Stimulated activated CD8-positive, alpha-beta memory T cell treated with anti-CD3 and anti-CD28 coated beads, Interleukin-12 subunit alpha, Interleukin-12 subunit beta, amount 100 ng/mL, for 1 hour (primary cell): ENCODE results near the gene GSDMA.

ENCODE experiments used
- DNase-seq: peaks from one replicate; pipeline ENCODE4 v3.0.0-alpha.2; 2020; ENCODE audit warnings: low read depth

Gene GSDMA

DNA sequence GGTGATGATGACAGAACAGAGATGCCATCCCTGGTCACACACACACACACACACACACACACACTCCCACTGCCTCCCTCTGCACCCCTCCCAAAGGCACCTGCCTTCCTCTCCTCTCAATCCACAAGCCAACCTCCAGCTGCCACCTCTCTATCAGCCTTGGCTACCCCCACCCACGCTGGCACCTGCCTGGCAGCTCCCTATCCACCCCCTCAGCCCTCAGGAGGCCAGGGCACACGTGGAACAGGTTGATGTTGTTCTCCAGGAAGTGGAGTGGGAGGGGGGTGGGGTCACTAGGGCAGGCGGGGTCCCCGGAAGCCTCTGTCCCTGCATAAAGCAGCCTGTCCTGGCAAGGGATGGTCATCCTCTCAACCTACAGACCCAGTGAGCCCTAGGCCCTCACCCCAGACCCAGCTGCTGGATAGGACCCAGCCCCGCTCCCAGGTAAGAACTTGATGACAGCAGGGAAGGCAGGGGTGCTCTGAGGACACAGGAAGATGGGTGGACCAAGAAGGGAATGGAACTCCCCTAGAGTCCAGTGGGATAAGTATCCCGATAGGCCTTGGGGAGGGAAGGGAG, at the start of gene GSDMA:
GSDMA (plus strand) TSS at position 363 of the 579 bp plus-strand sequence. CDS start 2,684 bp downstream, outside the sequence.
- DNase-seq = no peak

- DNase-seq = no peak
Measured at GRCh38 chr17:39913989-39914388, 48.8 kb upstream of the GSDMA start.

DNA sequence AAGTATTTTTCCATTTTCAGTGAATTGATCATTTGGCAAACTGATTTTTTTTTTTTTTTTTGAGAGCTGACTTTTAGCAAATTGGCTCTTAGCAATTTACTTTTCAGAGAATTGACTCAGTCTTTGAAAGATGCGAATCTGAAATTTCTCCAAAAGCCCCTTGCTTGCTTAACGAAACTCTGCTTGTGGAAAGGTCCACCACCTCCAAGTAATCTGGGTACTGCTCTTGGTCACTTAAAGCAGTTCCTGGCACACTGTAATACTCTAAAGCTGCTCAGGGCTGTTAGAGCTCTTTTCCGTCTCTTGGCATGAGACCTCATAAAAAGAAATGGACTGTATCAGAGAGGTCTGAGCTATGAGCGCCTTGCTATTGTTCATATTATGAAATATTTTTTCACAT, 47.2 kb upstream of the GSDMA start:
- DNase-seq = no peak

GRCh38 chr17:39916918-39917317, 45.9 kb upstream of the GSDMA start:
- DNase-seq = no peak

DNA sequence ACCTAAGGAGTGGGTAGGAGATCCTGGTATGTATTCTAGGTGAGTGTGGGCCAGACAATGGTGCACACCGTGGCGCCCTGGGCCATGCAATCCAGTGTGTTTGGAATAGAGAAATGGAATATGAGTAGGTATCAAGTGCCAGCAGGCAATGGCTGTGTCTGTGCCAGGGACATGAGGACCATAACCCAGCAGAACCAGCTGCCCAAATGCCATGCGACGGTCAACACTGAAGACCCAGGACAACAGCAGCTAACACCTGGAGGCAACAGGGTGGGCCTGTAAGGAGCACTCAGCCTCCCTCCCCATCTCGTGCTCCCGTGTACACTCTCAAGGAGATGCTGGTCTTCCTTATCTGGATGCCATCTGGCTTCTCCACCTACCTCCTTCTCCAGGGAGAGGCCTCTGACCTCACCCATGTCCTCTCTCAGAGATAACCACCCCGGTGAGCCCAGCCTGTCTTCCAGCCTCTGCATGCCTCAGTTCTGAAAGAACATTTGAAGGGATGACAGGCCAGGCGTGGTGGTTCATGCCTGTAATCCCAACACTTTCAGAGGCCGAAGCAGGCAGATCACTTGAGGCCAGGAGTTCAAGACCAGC, 43.6 kb upstream of the GSDMA start:
- DNase-seq = no peak

GRCh38 chr17:39920218-39921210, 42.3 kb upstream of the GSDMA start:
- no peak for DNase-seq

GRCh38 chr17:39921323-39921722, 41.5 kb upstream of the GSDMA start:
- DNase-seq = no peak

GRCh38 chr17:39922006-39922405, 40.8 kb upstream of the GSDMA start:
- DNase-seq = no peak

- DNase-seq = no peak
Measured at GRCh38 chr17:39923230-39923629, 39.6 kb upstream of the GSDMA start.

DNA sequence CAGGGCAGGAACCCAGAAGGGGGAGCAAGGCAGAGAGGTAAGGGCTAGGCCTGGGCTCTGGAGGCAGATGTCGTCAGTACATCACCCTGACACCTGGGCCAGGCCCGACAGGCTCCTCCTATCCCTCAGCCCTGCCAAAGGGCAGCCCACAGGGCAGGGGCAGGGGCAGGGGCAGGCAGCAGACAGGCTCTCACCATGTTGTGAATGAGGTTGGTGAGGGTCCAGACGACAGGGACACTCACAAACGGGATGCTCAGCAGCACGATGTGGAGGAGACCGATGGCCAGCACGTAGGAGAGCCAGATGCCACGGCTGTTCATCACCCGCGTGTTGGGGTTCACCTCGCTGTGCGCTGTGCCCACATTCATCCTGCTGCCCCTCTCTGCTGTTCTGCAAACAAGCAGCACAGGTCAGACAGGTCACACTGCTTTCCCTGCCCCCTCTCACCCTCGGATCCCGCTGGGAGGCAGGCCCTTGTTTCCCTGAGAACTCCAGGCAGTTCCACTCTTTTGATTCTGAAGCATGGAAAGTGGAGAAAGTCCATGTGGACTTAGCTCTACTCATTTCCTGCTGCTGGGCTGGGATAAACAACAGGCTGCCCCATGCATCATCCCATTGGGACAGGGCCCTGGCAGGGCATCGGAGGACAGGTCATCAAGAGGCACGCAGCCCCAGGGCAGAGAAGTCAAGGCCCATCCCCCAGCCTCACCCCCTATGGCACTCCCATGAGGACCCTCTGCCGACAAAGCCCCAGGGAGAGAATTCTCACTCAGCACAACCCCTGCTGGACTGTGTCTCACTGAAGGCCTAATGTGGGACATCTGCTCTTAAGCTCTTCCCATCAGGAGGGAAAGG, 38.7 kb upstream of the GSDMA start:
- no peak for DNase-seq

DNA sequence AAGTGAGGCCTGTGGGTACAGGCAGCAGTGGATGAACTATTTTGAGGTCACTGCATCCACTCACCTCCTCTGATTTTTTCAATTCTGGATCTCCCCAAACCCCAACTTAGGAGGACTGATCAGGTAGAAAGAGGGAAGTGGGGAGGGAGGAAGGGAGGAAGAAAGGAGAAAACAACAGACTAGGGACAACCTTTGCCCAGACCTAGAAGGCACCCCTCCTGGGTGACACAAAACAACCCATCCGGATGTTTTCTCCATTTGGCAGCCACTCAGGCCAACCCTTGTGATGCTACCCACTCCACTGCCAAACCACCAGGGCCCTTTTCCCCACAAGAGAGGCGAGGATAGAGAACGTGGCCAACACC, 38.1 kb upstream of the GSDMA start:
- no peak for DNase-seq

GRCh38 chr17:39925282-39926134, 37.3 kb upstream of the GSDMA start:
- DNase-seq = no peak

- peak; percentile 45 for DNase-seq
Measured at GRCh38 chr17:39926135-39926587, 36.6 kb upstream of the GSDMA start.

DNA sequence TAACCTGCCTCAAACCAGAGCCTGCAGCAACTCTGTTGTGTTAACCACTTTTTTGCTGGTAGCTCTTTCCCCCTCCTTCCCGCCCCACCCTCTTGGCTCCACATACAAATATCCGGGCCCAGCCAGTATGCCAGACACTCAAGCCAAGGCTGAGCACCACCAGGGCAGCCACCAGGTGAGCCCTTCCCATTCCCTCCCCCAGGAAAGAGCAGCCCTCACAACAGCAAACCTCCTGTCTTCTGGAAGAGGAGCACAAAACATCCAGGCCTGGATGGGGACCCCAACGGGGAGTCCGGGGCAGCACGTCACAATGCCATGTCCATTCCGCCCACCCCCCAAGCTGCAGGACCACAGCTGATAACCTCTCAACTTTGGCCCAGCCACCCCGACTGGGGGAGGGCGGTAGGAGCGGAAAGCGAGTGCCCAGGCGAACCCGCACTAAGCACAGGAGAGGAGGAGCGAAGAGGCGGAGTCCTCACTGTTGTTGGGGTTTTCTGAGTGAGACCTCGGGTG, 36.2 kb upstream of the GSDMA start:
- DNase-seq = no peak

- DNase-seq = peak; percentile 83
Measured at GRCh38 chr17:39927101-39927928, 35.5 kb upstream of the GSDMA start, which contains the start of the genes LRRC3C and ORMDL3. LRRC3C (plus strand) TSS chr17:39927732; CDS start chr17:39941524, 13,792 bp downstream. ORMDL3 (minus strand) TSS chr17:39927601; CDS start chr17:39924203, 3,398 bp downstream.

- DNase-seq = no peak
Measured at GRCh38 chr17:39927929-39928857, 34.6 kb upstream of the GSDMA start.

- DNase-seq = no peak
Measured at GRCh38 chr17:39928858-39929645, 33.8 kb upstream of the GSDMA start.
